GM10248 (cell line): ENCODE measurements around the gene KHDRBS2.
"Not testable (repeated sequence)": the region's sequence is repeated elsewhere in the genome, so short reads cannot be mapped to it uniquely, and the experiment has no call there.

ENCODE experiments used
- CTCF ChIA-PET: fragments of 300-600 bp; sonication (Branson Sonifier 250); formaldehyde crosslinking; extraction: SDS; loops from one replicate; lab custom pipeline; 2021; ENCODE audit warnings: antibody characterized with exemption; lab: Yijun Ruan, JAX
- POLR2A ChIA-PET: fragments of 350-650 bp; sonication (Branson Sonifier 250); formaldehyde crosslinking; extraction: SDS; loops from one replicate; lab custom pipeline; 2020; ENCODE audit warnings: antibody characterized with exemption; lab: Yijun Ruan, JAX
- DNase-seq: peaks from one replicate; pipeline ENCODE4 v3.0.0; 2012; ENCODE audit errors: extremely low spot score
- CTCF ChIP-seq: IDR thresholded peaks from 2 replicates; pipeline ENCODE4 v1.5.1; 2012; ENCODE audit warnings: mild to moderate bottlenecking, low read depth; ENCODE audit errors: extremely low read depth, missing control alignments, control extremely low read depth

KHDRBS2 gene

DNA sequence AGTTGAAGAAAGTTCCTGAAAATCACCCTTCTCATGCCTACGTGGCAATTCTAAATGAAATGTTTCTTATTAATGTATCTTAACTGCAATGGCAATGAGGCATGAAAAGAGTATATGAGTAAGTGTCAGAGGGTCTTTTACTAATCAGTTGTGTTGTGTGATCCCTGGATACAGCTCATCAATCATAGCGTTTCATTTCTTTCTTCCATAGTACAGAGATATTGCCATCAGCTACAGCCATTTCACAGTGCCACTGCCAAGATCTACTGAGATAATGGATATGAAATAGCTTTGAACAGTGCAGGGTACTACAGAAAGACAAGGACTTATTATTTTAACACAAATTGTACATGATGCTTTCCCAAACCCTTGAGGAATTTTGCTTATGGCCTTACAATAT, 450.8 kb downstream of the KHDRBS2 start:
- TF ChIP-seq CTCF = no peak
- ChIA-PET POLR2A (no interaction called here), CTCF (interaction anchor here (1.1 kb wide), 1 partner anchor 27 kb away, joined by 3 read pairs; no protein-coding TSS in a partner anchor)
- DNase-seq = no peak

GRCh38 chr6:61833176-61833755, 452.8 kb downstream of the KHDRBS2 start:
- DNase-seq = no peak
- CTCF ChIA-PET = interaction anchor here (1.0 kb wide), 1 partner anchor 20 kb away, joined by 3 read pairs; no protein-coding TSS in a partner anchor

GRCh38 chr6:61817716-61818115, 468.3 kb downstream of the KHDRBS2 start:
- no peak for TF ChIP-seq CTCF
- POLR2A ChIA-PET = no interaction called here
- CTCF ChIA-PET = no interaction called here
- no peak for DNase-seq

More at GRCh38 chr6:61833176-61833755, 452.8 kb downstream of the KHDRBS2 start:
- TF ChIP-seq CTCF = no peak
- POLR2A ChIA-PET = no interaction called here

DNA sequence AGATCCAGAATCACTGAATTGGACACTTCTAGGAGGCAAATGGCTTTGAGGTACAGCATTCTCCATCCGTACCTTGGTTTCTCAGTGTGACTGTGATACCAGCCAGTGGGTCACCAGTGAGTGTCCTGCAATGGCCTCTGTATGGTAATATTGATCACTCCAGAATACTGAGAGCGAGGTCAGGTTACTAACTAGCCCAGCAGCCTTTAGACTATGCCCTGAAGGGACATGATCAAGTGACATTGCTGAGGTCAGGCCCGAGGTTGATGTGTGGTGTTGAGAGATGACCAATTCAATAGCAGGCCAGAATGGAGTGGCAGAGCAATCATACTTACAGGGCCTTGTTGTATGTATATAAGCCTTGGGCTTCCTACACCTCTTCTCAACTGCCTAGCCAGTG, 476.0 kb downstream of the KHDRBS2 start:
- DNase-seq = no peak
- ChIA-PET POLR2A (no interaction called here), CTCF (interaction anchor here (0.7 to 1.2 kb wide), 7 partner anchors 10 to 1992 kb away, joined by 3 to 10 read pairs (median 4); no protein-coding TSS in a partner anchor)
- TF ChIP-seq CTCF = no peak

DNA sequence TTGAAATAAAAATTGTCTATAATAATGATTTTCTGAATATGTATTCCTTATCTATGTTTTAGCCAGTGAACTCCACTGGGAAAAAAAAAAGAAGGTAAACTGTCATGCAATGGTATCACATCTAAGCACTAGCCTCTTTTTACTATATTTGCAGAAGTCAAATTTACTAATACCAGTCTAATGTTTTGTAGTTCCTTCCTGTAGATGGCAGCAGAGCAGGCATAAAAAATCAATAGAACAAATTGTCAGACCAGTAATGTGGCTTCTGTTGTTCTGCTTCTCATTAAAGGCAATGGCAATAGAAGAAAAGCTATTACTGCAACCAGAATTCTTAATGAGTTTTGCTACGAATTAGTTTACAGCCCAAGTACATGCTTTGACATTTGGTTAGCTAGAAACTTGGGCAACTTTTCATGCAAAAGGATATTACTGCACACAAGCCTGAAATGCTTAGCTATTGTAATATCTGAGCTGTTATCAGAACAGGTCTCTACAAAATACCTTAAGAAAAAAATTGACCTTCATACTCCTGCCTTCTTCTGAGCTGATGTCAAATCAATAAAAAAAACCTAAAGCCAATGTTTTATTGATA, 476.9 kb downstream of the KHDRBS2 start:
- ChIA-PET POLR2A (no interaction called here), CTCF (interaction anchor here (0.7 to 1.2 kb wide), 9 partner anchors 9 to 1993 kb away, joined by 3 to 10 read pairs (median 3); no protein-coding TSS in a partner anchor)
- peak; percentile 44 for TF ChIP-seq CTCF
- DNase-seq = peak; percentile 6

- no peak for DNase-seq
- CTCF ChIA-PET = no interaction called here
- POLR2A ChIA-PET = no interaction called here
Measured at GRCh38 chr6:61787998-61788397, 498.0 kb downstream of the KHDRBS2 start.

DNA sequence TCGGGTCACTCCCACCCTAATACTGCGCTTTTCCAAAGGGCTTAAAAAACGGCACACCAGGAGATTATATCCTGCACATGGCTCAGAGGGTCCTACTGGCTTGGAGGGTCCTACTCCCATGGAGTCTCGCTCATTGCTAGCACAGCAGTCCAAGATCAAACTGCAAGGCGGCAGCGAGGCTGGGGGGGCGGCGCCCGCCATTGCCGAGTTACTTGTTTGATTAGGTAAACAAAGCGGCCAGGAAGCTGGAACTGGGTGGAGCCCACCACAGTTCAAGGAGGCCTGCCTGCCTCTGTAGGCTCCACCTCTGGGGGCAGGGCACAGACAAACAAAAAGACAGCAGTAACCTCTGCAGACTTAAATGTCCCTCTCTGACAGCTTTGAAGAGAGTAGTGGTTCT, 516.6 kb downstream of the KHDRBS2 start:
- POLR2A ChIA-PET, DNase-seq, CTCF ChIA-PET: not testable (repeated sequence)

More at GRCh38 chr6:61787998-61788397, 498.0 kb downstream of the KHDRBS2 start:
- no peak for TF ChIP-seq CTCF
